Measurements from ENCODE around the gene CACNB4. TPM values are rescaled to one million over a fixed set of nuclear protein-coding genes. Genes with fewer than 3 reads are reported as not detected.

Gene CACNB4
- total and polyA plus RNA-seq, 10 of the 15 experiments (the other 5 are each of a cell fraction or from before 2014, with no cell fraction given): 2.0 to 21.6 (median 9.3) TPM

- RAD21 ChIA-PET (ENCODE audit: unreplicated experiment): no interaction called here
- 97% methylated on average over 1 of the region's 1 CpG for WGBS (ENCODE audit: insufficient coverage, insufficient replicate concordance, low lambda C conversion rate, missing lambda C conversion rate)
- in situ Hi-C loops (cut with MboI) (no loop called here), intact Hi-C loops (cut with micrococcal nuclease; ENCODE audit: unreplicated experiment) (no loop called here)
- Histone ChIP-seq H3K4me1 (ENCODE audit: control insufficient read depth, insufficient read depth, low read length) (peaks cover 3% of the 10 kb centered on the region; the same call in 1 of the 2 replicates), H3K27me3 (replicated peaks in 1 of 2; ENCODE audit: control insufficient read depth in 2 of 2, insufficient read depth in 2 of 2, low read length in 1 of 2) (no peaks in the 10 kb centered on the region), H3K79me2 (ENCODE audit: control insufficient read depth, insufficient read depth, low read length) (no peaks in the 10 kb centered on the region), H3K9ac (ENCODE audit: control insufficient read depth, insufficient read depth, low read length) (no peak overlapping the region), H4K20me1 (ENCODE audit: control insufficient read depth, insufficient read depth) (no peaks in the 10 kb centered on the region), H2AFZ (ENCODE audit: control insufficient read depth, low read depth, low read length) (no peak overlapping the region), H3K9me3 (replicated peaks; ENCODE audit: control insufficient read depth, insufficient read depth, low read length) (no peaks in the 10 kb centered on the region), H3K4me3 (no peak overlapping the region), H3K27ac (ENCODE audit: control insufficient read depth, insufficient read depth) (no peak overlapping the region), H3K4me2 (ENCODE audit: control insufficient read depth, insufficient read depth) (no peak overlapping the region), H3K36me3 (ENCODE audit: control insufficient read depth in 2 of 2, insufficient read depth in 2 of 2, low read length in 1 of 2) (no peaks in the 10 kb centered on the region)
- DNase-seq (ENCODE audit: low read depth, low spot score) (no peak), FAIRE-seq (no peak), ATAC-seq (no peak)
- TF ChIP-seq RB1 (IDR thresholded peaks at IDR 0.05; ENCODE audit: borderline replicate concordance): no peak
- TF ChIP-seq KLF5 (IDR thresholded peaks at IDR 0.05; ENCODE audit: partially characterized antibody): no peak
- no peak for TF ChIP-seq MEF2A (IDR thresholded peaks at IDR 0.05; ENCODE audit: insufficient read depth, low read depth, low read length)
- no peak for TF ChIP-seq SMAD1 (IDR thresholded peaks at IDR 0.05; ENCODE audit: low read depth, partially characterized antibody)
- no peak for TF ChIP-seq YY1 (IDR thresholded peaks at IDR 0.05; ENCODE audit: low read depth, low read length)
- SMC1A ChIA-PET (ENCODE audit: uncharacterized antibody, unreplicated experiment): interaction anchor here (0.7 kb wide), 1 partner anchor 12 kb away, joined by 3 read pairs; no protein-coding TSS in a partner anchor
- CTCF ChIA-PET: no interaction called here
- POLR2A ChIA-PET: no interaction called here
- no TSS peak for BruUV-seq (replicated peaks)
These were observed 33.5 kb upstream of the CACNB4 start for GRCh38 chr2:152132306-152132705.

GRCh38 chr2:152127628-152128027, 28.8 kb upstream of the CACNB4 start:
- H3K79me2 ChIP-seq (ENCODE audit: control insufficient read depth, insufficient read depth, low read length): no peaks in the 10 kb centered on the region
- ChIA-PET SMC1A (ENCODE audit: uncharacterized antibody, unreplicated experiment) (interaction anchor here (1.1 kb wide), 1 partner anchor 16 kb away, joined by 5 read pairs; no protein-coding TSS in a partner anchor), CTCF (interaction anchor here (0.6 kb wide), 1 partner anchor 48 kb away, joined by 3 read pairs; no protein-coding TSS in a partner anchor), POLR2A (no interaction called here), RAD21 (ENCODE audit: unreplicated experiment) (no interaction called here)
- TF ChIP-seq NFYA (IDR thresholded peaks at IDR 0.05; ENCODE audit: borderline replicate concordance, low read depth, low read length) (no peak), SMC3 (IDR thresholded peaks at IDR 0.05; ENCODE audit: borderline replicate concordance, low read length) (no peak), ZNF217 (IDR thresholded peaks at IDR 0.05) (no peak), ZNF592 (IDR thresholded peaks at IDR 0.05) (no peak)
- no peak overlapping the region for H3K27ac ChIP-seq (ENCODE audit: control insufficient read depth, insufficient read depth)
- in situ Hi-C loops (cut with MboI): no loop called here
- no peak for ATAC-seq
- H3K9me3 ChIP-seq (replicated peaks; ENCODE audit: control insufficient read depth, insufficient read depth, low read length): no peaks in the 10 kb centered on the region
- no peaks in the 10 kb centered on the region for H3K27me3 ChIP-seq (replicated peaks in 1 of 2; ENCODE audit: control insufficient read depth in 2 of 2, insufficient read depth in 2 of 2, low read length in 1 of 2)
- DNase-seq (ENCODE audit: low read depth, low spot score): no peak
- no peaks in the 10 kb centered on the region for H3K36me3 ChIP-seq (ENCODE audit: control insufficient read depth in 2 of 2, insufficient read depth in 2 of 2, low read length in 1 of 2)
- no peak overlapping the region for H3K4me3 ChIP-seq
- no peak overlapping the region for H3K4me2 ChIP-seq (ENCODE audit: control insufficient read depth, insufficient read depth)
- BruUV-seq (replicated peaks): no TSS peak
- intact Hi-C loops (cut with micrococcal nuclease; ENCODE audit: unreplicated experiment): no loop called here
- no peak overlapping the region for H3K9ac ChIP-seq (ENCODE audit: control insufficient read depth, insufficient read depth, low read length)
- no peak overlapping the region for H2AFZ ChIP-seq (ENCODE audit: control insufficient read depth, low read depth, low read length)
- H4K20me1 ChIP-seq (ENCODE audit: control insufficient read depth, insufficient read depth): no peaks in the 10 kb centered on the region
- no peaks in the 10 kb centered on the region for H3K4me1 ChIP-seq (ENCODE audit: control insufficient read depth, insufficient read depth, low read length)
- no peak for FAIRE-seq
